ENCODE data around the gene RASA3.

The RASA3 gene

DNA sequence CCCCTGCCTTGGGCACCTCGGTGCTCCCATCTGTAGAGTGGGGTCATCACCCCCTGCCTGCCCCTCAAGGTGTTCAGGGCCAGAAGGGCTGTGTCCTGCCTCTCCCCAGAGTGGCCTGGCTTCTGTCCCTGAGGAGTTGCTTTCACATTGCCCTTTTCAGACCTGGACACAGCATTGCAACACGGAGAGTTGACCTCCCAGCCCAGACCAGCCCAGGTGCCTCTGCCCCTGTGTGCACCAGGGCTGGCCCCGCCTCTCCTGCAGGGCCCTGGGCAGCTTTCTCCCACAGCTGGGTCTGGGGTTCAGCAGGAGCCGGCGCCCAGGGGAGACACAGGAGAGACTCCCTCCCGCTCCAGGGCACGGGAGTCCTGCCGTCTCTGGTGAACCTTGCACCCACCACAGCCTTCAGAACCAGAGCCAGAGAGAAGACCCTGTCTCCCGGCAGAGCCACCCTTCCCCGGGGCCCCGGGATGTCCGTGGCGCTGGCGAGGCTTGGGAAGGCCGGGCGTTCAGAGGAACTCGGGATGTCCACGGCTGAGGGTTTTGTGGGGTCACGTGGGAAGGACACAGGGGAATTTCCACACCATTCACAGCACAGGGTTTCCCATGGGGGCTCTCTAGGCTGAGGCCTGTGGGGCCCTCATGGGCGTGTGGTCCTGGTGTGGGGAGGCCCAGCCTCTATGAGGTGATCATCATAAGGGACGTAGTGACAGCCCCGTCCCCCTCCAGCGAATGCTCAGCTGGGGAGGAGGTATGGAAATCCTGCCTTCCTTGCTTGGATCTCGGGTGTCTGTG lies 181.8 kb downstream of the RASA3 start:
- DNase-seq (ENCODE audit: low spot score): no peak

GRCh38 chr13:113949546-113949945 lies 182.9 kb downstream of the RASA3 start:
- no peak for DNase-seq (ENCODE audit: low spot score)

GRCh38 chr13:113948034-113948742 lies 184.2 kb downstream of the RASA3 start:
- no peak for DNase-seq (ENCODE audit: low spot score)

DNA sequence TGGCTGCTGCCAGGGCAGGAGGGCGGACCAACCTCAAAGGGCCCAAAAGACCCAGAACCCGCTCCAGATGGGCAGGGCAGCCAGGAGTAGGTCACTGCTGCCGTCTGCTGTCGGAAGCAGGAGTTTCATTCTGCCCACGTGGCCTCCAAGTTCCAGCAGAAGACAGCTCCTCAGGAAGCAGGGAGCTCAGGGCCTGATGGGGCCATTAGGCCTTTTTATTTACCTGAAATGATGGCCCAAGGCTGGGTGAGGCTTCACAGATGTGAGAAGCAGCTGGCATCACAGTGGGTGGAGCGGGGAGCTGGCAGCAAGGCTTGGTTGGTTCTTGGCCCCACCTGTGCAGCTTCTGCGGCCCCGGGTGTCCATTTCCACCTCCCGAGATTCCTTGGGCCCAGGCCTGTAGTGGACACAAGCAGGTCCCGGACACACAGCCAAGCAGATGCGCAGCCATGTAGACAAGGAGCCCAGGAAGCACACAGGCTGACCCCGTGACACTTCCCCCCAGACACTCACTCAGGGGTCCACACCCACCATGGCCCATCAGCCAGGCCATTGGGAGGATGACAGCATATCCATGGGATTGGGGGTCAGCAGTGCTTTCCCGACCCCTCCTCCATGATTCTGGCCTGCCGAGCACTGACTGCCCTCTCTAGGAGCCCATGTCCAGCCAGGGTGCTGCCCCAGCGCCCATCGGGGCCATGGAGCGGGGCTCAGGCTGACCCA lies 185.0 kb downstream of the RASA3 start:
- DNase-seq (ENCODE audit: low spot score): no peak

DNA sequence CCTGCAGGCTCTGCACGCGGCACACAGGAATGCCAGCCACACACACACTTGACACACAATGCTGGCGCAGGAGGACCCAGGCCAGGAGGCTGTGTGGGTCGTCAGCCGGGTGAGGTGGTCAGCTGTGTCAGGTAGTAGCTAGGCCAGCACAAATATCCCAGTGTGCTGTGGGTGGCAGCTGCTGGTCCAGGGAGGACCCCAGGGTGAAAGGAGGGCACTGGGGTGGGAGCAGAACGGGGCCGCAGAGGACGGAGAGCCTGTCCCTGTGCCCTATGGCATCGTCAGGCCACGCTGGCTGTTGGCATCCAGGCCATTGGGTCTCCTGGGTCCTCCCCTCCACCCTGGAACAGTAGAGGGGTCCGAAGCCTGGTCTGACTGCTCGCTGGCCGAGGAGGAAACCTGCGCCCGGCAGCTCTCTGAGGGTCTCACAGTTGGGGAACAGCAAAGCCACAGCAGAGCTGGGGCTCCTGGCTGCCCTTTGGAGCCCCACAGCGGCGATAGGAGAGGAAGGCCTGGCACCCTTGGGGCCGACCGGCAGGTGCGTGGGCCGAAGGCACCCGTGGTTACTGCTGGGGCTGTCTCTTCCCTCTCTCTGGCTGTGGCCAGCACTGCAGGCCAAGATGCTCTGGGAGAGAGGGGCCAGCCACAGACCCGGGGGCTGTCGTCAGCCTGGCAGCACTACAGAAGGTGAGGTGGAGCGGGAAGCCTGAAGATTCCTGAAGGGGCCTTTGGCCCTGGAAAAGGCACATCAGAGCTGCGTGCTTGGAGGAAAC lies 185.8 kb downstream of the RASA3 start:
- no peak for DNase-seq (ENCODE audit: low spot score)

DNA sequence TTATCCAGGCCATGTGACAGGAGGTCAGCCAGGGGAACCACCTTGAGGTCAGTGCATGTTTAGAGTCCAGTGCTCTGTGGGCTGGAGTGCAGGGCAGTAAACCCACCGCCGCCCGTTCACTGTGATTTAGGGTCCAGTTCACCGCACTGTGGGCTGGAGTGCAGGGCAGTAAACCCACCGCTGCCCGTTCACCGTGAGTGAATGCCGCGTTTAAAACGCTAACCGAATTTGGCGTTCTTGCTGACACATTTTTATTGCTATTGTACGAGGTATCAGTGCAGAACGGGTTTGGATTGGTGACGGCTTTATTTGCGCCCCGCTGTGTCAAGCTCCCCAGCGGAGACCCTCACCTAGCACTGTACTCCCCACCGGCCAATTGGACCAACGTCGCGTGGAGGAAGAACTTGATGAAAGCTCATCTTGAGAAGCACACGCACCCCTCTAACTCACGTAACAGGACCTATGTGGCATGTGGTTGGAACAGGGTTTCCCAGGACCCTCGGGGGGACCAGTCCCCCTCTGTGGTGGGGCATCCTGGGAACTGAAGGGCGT lies 186.5 kb downstream of the RASA3 start:
- no peak for DNase-seq (ENCODE audit: low spot score)

DNA sequence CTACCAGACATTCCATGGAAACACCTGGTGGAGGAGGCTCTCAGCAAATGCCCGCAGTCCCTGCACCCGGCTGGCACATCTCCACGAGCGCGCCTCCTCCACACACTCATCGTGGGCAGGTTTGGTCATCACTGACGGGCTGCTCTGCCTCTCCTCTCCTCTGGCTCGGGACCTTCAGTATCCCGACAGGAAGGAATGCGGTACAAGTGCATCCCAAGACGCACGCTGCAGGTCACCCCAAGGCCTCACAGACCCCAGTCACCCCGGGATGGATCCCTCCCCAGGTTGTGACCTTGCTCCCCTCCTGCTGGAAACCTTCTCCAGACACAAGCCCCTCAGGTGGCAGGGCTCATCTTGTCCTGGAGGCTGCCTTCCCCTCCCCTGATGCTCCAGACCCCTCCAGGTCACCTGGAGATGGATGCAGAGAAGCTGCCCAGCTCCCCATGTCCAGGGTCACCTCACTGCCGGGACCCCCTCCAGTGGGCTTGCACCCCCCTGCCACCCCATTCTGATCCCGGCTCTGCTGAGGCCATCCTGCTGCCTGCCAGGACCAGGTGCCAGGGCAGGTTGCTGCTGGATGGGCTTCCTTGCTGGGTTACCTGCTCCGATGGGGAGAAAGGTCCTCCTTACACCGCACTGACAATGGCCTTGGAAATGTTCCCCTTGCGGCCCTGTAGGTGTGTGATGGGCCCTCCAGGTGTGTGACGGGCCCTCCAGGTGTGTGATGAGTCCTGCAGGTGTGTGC lies 188.4 kb downstream of the RASA3 start:
- no peak for DNase-seq (ENCODE audit: low spot score)

- no peak for DNase-seq (ENCODE audit: low spot score)
These were observed 189.8 kb downstream of the RASA3 start for GRCh38 chr13:113942591-113943103.

DNA sequence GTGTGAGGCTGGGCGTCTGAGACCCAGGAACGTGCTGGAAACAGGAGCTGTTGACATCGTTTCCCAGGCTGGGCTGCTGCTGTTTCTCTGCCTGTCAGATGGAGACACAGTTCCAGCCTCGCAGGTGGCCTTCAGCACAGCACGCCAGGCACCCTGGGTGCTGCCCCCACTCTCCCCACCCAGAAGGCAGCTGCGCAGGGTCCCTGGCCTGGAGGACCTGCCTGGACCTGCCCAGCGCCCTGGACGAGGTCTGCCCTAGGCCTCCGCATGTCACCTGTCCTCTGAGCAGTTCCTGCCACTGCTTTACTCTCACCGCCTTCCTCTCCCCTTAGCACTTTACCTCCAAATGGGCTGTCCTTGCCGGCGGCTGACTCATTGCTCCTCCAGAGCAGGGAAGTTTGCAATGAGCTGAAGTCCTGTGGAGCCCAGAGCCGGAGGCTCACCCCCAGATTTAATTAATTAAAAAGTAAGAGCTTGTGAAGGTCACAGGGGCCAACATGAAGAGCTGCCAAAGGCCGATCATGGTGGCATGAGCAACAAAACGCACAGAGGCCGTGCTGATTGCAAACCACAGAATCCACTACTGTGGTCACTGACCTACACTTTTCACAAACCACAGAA lies 190.7 kb downstream of the RASA3 start:
- DNase-seq (ENCODE audit: low spot score): no peak

DNA sequence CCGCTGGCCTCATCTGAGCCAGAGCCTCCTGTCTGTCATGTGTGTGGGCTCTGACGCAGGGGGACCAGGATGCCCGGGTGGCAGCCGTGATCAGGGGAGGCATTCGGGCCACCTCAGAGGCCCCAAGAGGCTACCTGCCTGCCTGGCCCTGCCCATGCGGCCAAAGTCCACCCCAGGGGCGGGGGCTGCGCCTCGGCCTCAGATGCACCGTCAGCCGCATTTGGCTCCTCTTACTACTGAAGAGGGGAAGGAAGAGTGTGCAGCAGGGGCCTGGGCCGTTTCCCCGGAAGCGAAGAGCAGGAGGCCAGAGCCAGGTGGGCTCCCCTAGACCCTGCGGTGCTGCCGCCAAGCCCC lies 192.5 kb downstream of the RASA3 start:
- DNase-seq (ENCODE audit: low spot score): no peak

DNA sequence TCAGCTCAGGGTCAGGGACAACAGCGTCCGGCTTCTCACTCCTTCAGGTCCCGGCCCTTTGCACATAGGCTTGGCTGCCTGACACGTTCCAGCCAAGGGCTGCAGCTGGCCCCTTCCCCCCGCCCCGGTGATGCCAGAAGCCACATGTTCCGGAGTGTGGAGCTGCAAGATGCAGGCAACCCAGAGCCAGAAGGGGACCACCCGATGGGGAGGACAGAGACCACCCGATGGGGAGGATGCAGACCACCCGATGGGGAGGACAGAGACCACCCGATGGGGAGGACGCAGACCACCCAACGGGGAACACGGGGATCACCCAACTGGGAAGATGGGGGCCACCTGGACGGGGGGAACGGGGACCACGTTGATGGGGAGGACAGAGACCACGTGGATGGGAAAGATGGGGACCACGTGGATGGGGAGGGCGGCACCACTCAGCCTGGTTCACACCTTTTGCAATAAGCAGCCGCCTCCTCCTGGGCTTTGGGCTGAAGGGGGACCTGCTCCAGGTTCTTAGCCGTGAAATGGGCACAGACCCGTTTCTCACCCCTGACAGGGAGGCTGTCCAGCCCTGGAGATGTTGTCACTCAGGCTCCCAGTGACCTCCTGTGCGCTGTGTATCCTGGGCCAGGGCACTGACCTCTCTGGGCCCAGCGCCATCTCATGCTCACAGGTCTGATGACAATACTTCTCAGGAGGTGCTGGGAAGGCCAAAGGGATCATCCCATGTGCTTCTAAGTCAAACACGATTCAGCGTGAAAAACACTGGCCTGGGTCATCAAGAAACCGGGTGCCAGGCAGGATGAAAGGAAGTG lies 193.1 kb downstream of the RASA3 start:
- no peak for DNase-seq (ENCODE audit: low spot score)

- DNase-seq (ENCODE audit: low spot score): no peak
These were observed 193.7 kb downstream of the RASA3 start for GRCh38 chr13:113938716-113939115.

GRCh38 chr13:113938246-113938645 lies 194.2 kb downstream of the RASA3 start:
- no peak for DNase-seq (ENCODE audit: low spot score)

GRCh38 chr13:113937527-113938180 lies 194.8 kb downstream of the RASA3 start:
- no peak for DNase-seq (ENCODE audit: low spot score)

GRCh38 chr13:113937073-113937472 lies 195.3 kb downstream of the RASA3 start:
- DNase-seq (ENCODE audit: low spot score): no peak

DNA sequence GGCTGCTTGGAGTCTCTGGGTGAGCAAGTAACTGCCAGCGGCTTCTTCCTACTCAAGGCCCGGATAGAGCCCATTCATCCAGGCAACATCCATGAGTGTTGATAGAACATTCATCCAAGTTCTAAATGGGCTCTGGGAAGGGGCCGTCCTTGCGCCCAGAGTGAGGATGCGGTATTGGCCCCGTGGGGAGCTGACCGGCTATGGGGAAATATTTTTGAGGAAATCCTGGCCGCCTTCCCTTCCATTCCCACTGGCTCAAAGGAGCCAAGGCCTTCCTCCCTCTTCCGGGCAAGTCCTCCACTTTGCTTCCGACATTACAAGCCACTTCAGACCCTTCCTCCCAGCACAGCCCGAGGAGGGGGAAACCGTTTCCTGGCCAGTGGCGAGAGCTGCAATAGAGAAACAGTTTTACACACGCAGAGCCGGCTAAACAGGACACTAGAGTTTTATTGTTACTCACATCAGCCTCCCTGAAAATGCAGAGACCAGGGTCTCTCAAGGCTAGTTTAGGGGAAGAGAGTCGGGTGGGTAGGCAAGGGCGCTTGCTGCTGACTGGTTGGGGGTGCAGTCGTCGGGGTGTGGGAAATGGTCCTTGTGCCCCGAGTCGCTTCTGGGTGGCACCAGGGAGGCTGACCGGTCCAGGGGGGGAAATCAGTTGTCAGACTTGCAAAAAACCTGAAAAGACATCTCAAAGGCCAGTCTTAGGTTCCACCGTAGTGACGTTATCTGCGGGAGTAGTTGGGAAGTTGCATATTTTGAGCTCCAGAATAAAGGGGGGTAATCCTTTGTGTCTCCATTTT lies 196.1 kb downstream of the RASA3 start:
- no peak for DNase-seq (ENCODE audit: low spot score)

DNA sequence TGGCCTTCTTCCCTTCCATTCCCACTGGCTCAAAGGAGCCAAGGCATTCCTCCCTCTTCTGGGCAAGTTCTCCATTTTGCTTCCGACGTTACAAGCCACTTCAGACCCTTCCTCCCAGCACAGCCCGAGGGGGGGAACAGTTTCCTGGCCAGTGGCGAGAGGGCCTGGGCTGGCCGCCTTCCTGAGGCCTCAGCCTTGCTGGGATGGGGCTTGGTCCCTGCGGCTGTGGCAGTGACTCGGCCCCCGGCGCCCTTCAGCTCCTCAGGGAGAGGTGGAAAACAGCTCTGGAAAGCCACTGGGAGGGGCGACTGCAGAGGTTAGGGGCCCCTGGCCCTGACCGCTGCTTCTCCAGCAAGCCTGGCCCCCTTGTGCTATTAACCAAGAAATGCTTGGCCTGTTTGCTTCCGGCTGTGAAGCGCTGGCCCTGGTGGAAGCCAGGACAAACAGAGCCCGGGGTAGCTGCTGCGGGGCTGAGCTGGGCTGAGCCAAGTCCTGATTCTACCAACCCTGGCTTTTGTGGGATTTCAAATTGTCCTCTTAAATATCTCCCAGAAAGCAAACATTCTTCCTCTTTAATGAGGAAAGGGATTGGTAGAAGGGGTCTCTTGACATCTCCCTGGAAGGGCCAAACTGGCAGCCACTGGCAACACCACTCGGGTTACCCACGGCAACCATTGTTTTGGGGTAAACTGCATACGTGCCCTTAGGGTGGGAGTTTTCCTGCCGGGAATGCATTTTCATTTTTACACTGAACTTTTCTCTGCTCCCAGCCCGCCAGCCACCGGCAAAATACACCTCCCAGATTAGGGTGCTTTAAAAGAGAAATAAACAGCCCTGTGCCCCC lies 197.2 kb downstream of the RASA3 start:
- no peak for DNase-seq (ENCODE audit: low spot score)

Data from D341Med (cell line).